Astrocyte (in vitro differentiated cells and primary cell): ENCODE measurements around the gene OR8B8.

Source experiments
- EZH2 ChIP-seq: IDR thresholded peaks from 2 replicates; pipeline ENCODE4 v1.6.1; 2012; ENCODE audit warnings: mild to moderate bottlenecking, low read length, inconsistent platforms; ENCODE audit not compliant: insufficient read depth
- TF ChIP-seq, protein P1 (sequence below): IDR thresholded peaks from 2 replicates; pipeline ENCODE4 v1.5.1; 2011; ENCODE audit warnings: low read depth, mild to moderate bottlenecking, inconsistent platforms, low read length, moderate library complexity; ENCODE audit not compliant: insufficient read depth

DNA sequence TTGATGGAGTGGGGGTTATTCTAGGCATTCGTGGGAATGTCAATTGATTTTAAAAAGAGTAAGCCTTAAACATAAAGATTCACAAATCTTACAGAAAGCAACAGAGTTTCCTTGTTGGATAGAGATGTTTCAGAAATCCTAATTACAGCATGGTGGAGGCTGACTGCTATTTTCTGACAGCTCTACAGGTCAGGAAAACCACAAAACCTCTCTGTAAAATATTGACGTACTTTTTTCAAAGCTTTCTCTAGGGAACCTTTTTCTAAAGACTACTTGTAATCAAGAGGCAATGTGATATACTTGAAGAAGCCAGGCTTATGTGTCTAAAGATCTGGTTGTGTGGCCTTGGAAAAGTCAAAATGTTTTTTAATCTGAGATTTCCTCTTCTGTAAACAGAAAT lies 9.1 kb upstream of the OR8B8 start:
- TF ChIP-seq, protein P1, sequence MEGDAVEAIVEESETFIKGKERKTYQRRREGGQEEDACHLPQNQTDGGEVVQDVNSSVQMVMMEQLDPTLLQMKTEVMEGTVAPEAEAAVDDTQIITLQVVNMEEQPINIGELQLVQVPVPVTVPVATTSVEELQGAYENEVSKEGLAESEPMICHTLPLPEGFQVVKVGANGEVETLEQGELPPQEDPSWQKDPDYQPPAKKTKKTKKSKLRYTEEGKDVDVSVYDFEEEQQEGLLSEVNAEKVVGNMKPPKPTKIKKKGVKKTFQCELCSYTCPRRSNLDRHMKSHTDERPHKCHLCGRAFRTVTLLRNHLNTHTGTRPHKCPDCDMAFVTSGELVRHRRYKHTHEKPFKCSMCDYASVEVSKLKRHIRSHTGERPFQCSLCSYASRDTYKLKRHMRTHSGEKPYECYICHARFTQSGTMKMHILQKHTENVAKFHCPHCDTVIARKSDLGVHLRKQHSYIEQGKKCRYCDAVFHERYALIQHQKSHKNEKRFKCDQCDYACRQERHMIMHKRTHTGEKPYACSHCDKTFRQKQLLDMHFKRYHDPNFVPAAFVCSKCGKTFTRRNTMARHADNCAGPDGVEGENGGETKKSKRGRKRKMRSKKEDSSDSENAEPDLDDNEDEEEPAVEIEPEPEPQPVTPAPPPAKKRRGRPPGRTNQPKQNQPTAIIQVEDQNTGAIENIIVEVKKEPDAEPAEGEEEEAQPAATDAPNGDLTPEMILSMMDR: no peak
- TF ChIP-seq EZH2: no peak
